ENCODE results near the gene POLR1C. TPM values are rescaled to one million over a fixed set of nuclear protein-coding genes. Genes with fewer than 3 reads are reported as not detected.

The POLR1C gene
- total and polyA plus RNA-seq, 2 experiments from 2014 or later, result 24.9 to 38.1 TPM

GRCh38 chr6:43475516-43475915 lies 41.4 kb upstream of the POLR1C start:
- Histone ChIP-seq H3K9me2 (ENCODE audit: insufficient read depth) (no peaks in the 10 kb centered on the region), H3K4me3 (no peak overlapping the region), H2AFZ (no peak overlapping the region), H3K27me3 (replicated peaks; ENCODE audit: insufficient read depth) (no peaks in the 10 kb centered on the region), H3K79me2 (ENCODE audit: insufficient read depth) (no peaks in the 10 kb centered on the region; the same call in none of the 2 replicates), H3K27ac (no peak overlapping the region), H3K9me3 (ENCODE audit: low read depth) (no peaks in the 10 kb centered on the region), H3K9ac (no peak overlapping the region), H3K4me1 (ENCODE audit: insufficient read depth) (peaks cover 10% of the 10 kb centered on the region), H3K36me3 (ENCODE audit: low read depth) (no peaks in the 10 kb centered on the region), H3F3A (ENCODE audit: insufficient read depth) (peaks cover 7% of the 10 kb centered on the region; the same call in 1 of the 2 replicates), H4K20me1 (ENCODE audit: insufficient read depth) (no peaks in the 10 kb centered on the region), H3K4me2 (ENCODE audit: unreplicated experiment) (no peak overlapping the region)
- DNase-seq, result no peak
- TF ChIP-seq EZH2phosphoT487 (IDR thresholded peaks at IDR 0.05; ENCODE audit: insufficient read depth, low read depth) (no peak), EZH2 (IDR thresholded peaks at IDR 0.05; ENCODE audit: insufficient read depth, poor library complexity, severe bottlenecking) (no peak)
- in situ Hi-C loops (cut with MboI), result no loop called here
- 58 to 61% methylated on average over 6 of the region's 6 CpGs for WGBS, 2 experiments (ENCODE audit: low coverage in 1 of 2, low lambda C conversion rate in 2 of 2, missing lambda C conversion rate in 2 of 2)

DNA sequence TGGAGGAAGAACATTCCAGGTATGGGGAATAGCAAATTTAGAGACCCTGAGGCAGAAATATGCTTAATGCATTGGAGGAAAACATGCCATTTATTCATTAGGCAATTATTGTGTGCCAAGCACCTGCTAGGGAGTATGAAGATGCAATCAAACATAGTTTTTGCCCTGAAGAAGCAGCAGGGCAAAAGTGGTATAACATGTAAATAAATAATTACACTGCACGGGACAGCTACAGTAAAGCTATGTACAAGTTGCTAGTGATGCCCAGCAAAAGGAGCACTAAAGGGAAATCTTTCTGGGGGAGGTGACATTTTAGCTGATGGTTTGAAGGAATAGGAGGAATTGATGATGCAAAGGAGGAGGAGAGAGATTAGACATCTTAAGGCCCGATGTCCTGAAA lies 40.1 kb upstream of the POLR1C start:
- Histone ChIP-seq H3K9ac (peak overlapping the region; percentile 96), H2AFZ (peak overlapping the region; percentile 94), H3K9me2 (ENCODE audit: insufficient read depth) (no peaks in the 10 kb centered on the region), H3K4me1 (ENCODE audit: insufficient read depth) (peaks cover 10% of the 10 kb centered on the region), H3K27me3 (replicated peaks; ENCODE audit: insufficient read depth) (no peaks in the 10 kb centered on the region), H3F3A (ENCODE audit: insufficient read depth) (peaks cover 7% of the 10 kb centered on the region; the same call in 1 of the 2 replicates), H3K4me3 (peak overlapping the region; percentile 93), H3K27ac (no peak overlapping the region; the same call in 1 of the 2 replicates), H3K4me2 (ENCODE audit: unreplicated experiment) (peak overlapping the region; percentile 89), H3K79me2 (ENCODE audit: insufficient read depth) (no peaks in the 10 kb centered on the region; the same call in none of the 2 replicates), H4K20me1 (ENCODE audit: insufficient read depth) (no peaks in the 10 kb centered on the region), H3K36me3 (ENCODE audit: low read depth) (no peaks in the 10 kb centered on the region), H3K9me3 (ENCODE audit: low read depth) (no peaks in the 10 kb centered on the region)
- in situ Hi-C loops (cut with MboI), result no loop called here
- peak; percentile 36 for DNase-seq
- 17 to 33% methylated on average over 2 of the region's 2 CpGs for WGBS, 2 experiments (ENCODE audit: low coverage in 1 of 2, low lambda C conversion rate in 2 of 2, missing lambda C conversion rate in 2 of 2)
- no peak for TF ChIP-seq EZH2 (IDR thresholded peaks at IDR 0.05; ENCODE audit: insufficient read depth, poor library complexity, severe bottlenecking)
- no peak for TF ChIP-seq EZH2phosphoT487 (IDR thresholded peaks at IDR 0.05; ENCODE audit: insufficient read depth, low read depth)

DNA sequence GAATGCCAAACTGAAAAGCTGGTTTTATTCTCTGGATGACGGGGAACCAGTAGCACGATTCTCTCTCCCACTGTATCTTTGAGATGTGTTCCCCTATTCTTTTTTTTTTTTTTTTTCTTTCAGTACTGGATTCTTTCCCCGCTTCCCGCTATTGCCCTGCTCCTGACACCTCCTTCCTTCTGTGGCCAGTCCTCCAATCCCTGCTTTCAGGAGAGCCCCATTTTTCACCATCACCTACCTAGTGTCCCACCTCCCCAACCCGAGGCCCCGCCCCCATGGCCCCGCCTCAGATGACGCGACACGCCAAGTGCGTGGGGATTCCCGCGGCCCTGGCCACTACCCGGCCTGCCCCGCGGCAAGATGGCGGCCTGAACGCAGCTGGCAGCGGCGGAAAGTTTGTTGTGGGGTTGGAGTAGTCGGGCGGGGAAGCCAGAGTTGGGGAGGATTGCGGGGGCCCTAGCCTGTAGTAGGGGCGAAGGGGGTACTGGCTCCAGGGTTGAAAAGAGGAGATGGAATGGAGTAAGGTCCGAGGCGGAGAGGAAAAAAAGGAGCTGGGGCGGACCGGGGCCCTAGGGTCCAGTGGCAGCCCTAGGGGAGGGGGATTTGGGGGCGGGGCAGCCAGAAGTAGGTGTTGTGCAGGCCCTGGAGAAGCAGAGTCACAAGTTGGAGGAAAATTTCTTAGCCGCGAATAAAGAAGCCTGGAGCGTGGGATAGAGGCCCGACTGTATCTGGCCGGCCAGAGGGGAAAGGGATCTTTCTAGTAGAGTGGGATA lies 39.5 kb upstream of the POLR1C start, which contains the start of gene TJAP1:
TJAP1 (plus strand) TSS at position 336 of the 773 bp plus-strand sequence. CDS start 21,432 bp downstream, outside the sequence.
- in situ Hi-C loops (cut with MboI), result no loop called here
- H3K9me3 ChIP-seq (ENCODE audit: low read depth), result no peaks in the 10 kb centered on the region
- H3K9me2 ChIP-seq (ENCODE audit: insufficient read depth), result no peaks in the 10 kb centered on the region
- H3F3A ChIP-seq (ENCODE audit: insufficient read depth), result peaks cover 7% of the 10 kb centered on the region; the same call in 1 of the 2 replicates
- no peaks in the 10 kb centered on the region for H3K27me3 ChIP-seq (replicated peaks; ENCODE audit: insufficient read depth)
- 3% methylated on average over 24 to 34 of the region's 34 CpGs for WGBS, 2 experiments (ENCODE audit: low coverage in 1 of 2, low lambda C conversion rate in 2 of 2, missing lambda C conversion rate in 2 of 2)
- TF ChIP-seq EZH2phosphoT487 (IDR thresholded peaks at IDR 0.05; ENCODE audit: insufficient read depth, low read depth) (no peak), EZH2 (IDR thresholded peaks at IDR 0.05; ENCODE audit: insufficient read depth, poor library complexity, severe bottlenecking) (no peak)
- peak within 1 kb of the TSS; percentile 96 for H3K9ac ChIP-seq
- H3K4me2 ChIP-seq (ENCODE audit: unreplicated experiment), result peak within 1 kb of the TSS; percentile 89
- peaks cover 10% of the 10 kb centered on the region for H3K4me1 ChIP-seq (ENCODE audit: insufficient read depth)
- no peaks in the 10 kb centered on the region; the same call in none of the 2 replicates for H3K79me2 ChIP-seq (ENCODE audit: insufficient read depth)
- peak within 1 kb of the TSS; percentile 94 for H2AFZ ChIP-seq
- no peaks in the 10 kb centered on the region for H4K20me1 ChIP-seq (ENCODE audit: insufficient read depth)
- peak; percentile 92 for DNase-seq
- peak within 1 kb of the TSS; percentile 45 for H3K27ac ChIP-seq
- H3K4me3 ChIP-seq, result peak within 1 kb of the TSS; percentile 93
- no peaks in the 10 kb centered on the region for H3K36me3 ChIP-seq (ENCODE audit: low read depth)

DNA sequence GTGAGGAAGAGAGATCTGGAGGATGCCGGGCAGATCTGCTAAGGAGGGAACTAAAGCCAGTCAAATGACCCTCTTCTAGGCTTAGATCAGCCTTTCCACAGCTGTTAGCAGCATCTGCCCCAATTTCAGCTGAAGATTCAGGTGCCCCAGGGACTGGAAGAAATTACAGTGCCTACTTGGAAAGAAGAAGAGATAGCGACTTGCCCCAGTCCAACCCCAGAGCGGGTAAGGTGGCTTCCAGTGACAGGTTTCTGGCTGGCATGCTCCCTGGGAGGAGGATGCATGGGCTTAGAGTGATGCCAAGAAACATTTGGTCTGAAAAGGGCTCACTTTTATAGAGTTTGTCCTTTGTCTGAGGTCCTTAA lies 38.9 kb upstream of the POLR1C start:
- Histone ChIP-seq H3K4me3 (peak overlapping the region; percentile 93), H3K9ac (peak overlapping the region; percentile 96), H3K79me2 (ENCODE audit: insufficient read depth) (no peaks in the 10 kb centered on the region; the same call in none of the 2 replicates), H3K4me1 (ENCODE audit: insufficient read depth) (peaks cover 10% of the 10 kb centered on the region), H2AFZ (peak overlapping the region; percentile 94), H3K27me3 (replicated peaks; ENCODE audit: insufficient read depth) (no peaks in the 10 kb centered on the region), H4K20me1 (ENCODE audit: insufficient read depth) (no peaks in the 10 kb centered on the region), H3K9me2 (ENCODE audit: insufficient read depth) (no peaks in the 10 kb centered on the region), H3K36me3 (ENCODE audit: low read depth) (no peaks in the 10 kb centered on the region), H3K27ac (peak overlapping the region; percentile 45), H3F3A (ENCODE audit: insufficient read depth) (peaks cover 7% of the 10 kb centered on the region; the same call in 1 of the 2 replicates), H3K4me2 (ENCODE audit: unreplicated experiment) (peak overlapping the region; percentile 89), H3K9me3 (ENCODE audit: low read depth) (no peaks in the 10 kb centered on the region)
- TF ChIP-seq EZH2phosphoT487 (IDR thresholded peaks at IDR 0.05; ENCODE audit: insufficient read depth, low read depth) (no peak), EZH2 (IDR thresholded peaks at IDR 0.05; ENCODE audit: insufficient read depth, poor library complexity, severe bottlenecking) (no peak)
- 14 to 15% methylated on average over 3 of the region's 3 CpGs for WGBS, 2 experiments (ENCODE audit: low coverage in 1 of 2, low lambda C conversion rate in 2 of 2, missing lambda C conversion rate in 2 of 2)
- in situ Hi-C loops (cut with MboI), result no loop called here
- DNase-seq, result peak; percentile 43
